WERI-Rb-1 (cell line): ENCODE results near the gene PEAK1.

Experiments
- DNase-seq: peaks from one replicate; pipeline ENCODE4 v3.0.0-alpha.2; 2020
- H3K27ac ChIP-seq: fragments of 250-450 bp; sonication (Bioruptor Pico); 2 replicates; pipeline ENCODE4 v1.5.1; 2020; ENCODE audit warnings: mild to moderate bottlenecking, moderate library complexity
- H3K27me3 ChIP-seq: fragments of 250-450 bp; sonication (Bioruptor Pico); 2 replicates; pipeline ENCODE4 v1.5.1; 2021; ENCODE audit warnings: mild to moderate bottlenecking, low read depth, moderate library complexity; ENCODE audit not compliant: insufficient read depth, severe bottlenecking
- H3K36me3 ChIP-seq: fragments of 250-450 bp; sonication (Bioruptor Pico); 2 replicates; pipeline ENCODE4 v1.5.1; 2020; ENCODE audit warnings: mild to moderate bottlenecking, moderate library complexity
- H3K4me3 ChIP-seq: 2 replicates; pipeline ENCODE4 v1.5.1; 2011; ENCODE audit warnings: low read depth, mild to moderate bottlenecking, control low read depth, low read length
- H3K9me3 ChIP-seq: fragments of 250-450 bp; sonication (Bioruptor Pico); 2 replicates; pipeline ENCODE4 v1.5.1; 2021; ENCODE audit warnings: mild to moderate bottlenecking, moderate library complexity; ENCODE audit not compliant: severe bottlenecking
- CTCF ChIP-seq: IDR thresholded peaks from 2 replicates; pipeline ENCODE4 v1.5.1; 2011; ENCODE audit warnings: low read depth, mild to moderate bottlenecking, control low read depth, inconsistent platforms, low read length

PEAK1 gene

GRCh38 chr15:77239882-77240608 is 179.9 kb downstream of the PEAK1 start:
- Histone ChIP-seq H3K9me3 (no peaks in the 10 kb centered on the region), H3K4me3 (no peak overlapping the region), H3K27me3 (no peaks in the 10 kb centered on the region), H3K36me3 (no peaks in the 10 kb centered on the region; the same call in 1 of the 2 replicates), H3K27ac (no peak overlapping the region)
- TF ChIP-seq CTCF = no peak
- no peak for DNase-seq

- TF ChIP-seq CTCF = no peak
- H3K36me3 ChIP-seq = no peaks in the 10 kb centered on the region; the same call in 1 of the 2 replicates
- no peak for DNase-seq
- H3K27me3 ChIP-seq = no peaks in the 10 kb centered on the region
- no peak overlapping the region for H3K4me3 ChIP-seq
- H3K27ac ChIP-seq = no peak overlapping the region
- H3K9me3 ChIP-seq = no peaks in the 10 kb centered on the region
Measured at GRCh38 chr15:77235566-77235965, 184.3 kb downstream of the PEAK1 start.

- no peaks in the 10 kb centered on the region for H3K36me3 ChIP-seq
- no peak overlapping the region for H3K27ac ChIP-seq
- no peak overlapping the region for H3K4me3 ChIP-seq
- H3K9me3 ChIP-seq = no peaks in the 10 kb centered on the region
- TF ChIP-seq CTCF = no peak
- DNase-seq = no peak
- H3K27me3 ChIP-seq = no peaks in the 10 kb centered on the region
Measured at GRCh38 chr15:77228828-77229227, 191.1 kb downstream of the PEAK1 start.

GRCh38 chr15:77226652-77227051 is 193.3 kb downstream of the PEAK1 start:
- Histone ChIP-seq H3K27ac (no peak overlapping the region), H3K27me3 (no peaks in the 10 kb centered on the region), H3K4me3 (no peak overlapping the region), H3K36me3 (no peaks in the 10 kb centered on the region), H3K9me3 (no peaks in the 10 kb centered on the region)
- TF ChIP-seq CTCF = no peak
- DNase-seq = no peak

GRCh38 chr15:77225646-77226045 is 194.3 kb downstream of the PEAK1 start:
- no peaks in the 10 kb centered on the region for H3K27me3 ChIP-seq
- TF ChIP-seq CTCF = no peak

GRCh38 chr15:77225088-77225487 is 194.8 kb downstream of the PEAK1 start:
- Histone ChIP-seq H3K4me3 (no peak overlapping the region), H3K27me3 (no peaks in the 10 kb centered on the region), H3K36me3 (no peaks in the 10 kb centered on the region), H3K27ac (no peak overlapping the region), H3K9me3 (no peaks in the 10 kb centered on the region)
- DNase-seq = no peak
- TF ChIP-seq CTCF = no peak

More at GRCh38 chr15:77225646-77226045, 194.3 kb downstream of the PEAK1 start:
- H3K4me3 ChIP-seq = no peak overlapping the region
- H3K27ac ChIP-seq = no peak overlapping the region
- no peak for DNase-seq
- H3K36me3 ChIP-seq = no peaks in the 10 kb centered on the region
- H3K9me3 ChIP-seq = no peaks in the 10 kb centered on the region
